Activated CD4-positive, alpha-beta memory T cell treated with anti-CD3 and anti-CD28 coated beads for 36 hours (primary cell): Measurements from ENCODE around the gene C2orf81. TPM values are rescaled to one million over a fixed set of nuclear protein-coding genes. Genes with fewer than 3 reads are reported as not detected.
"Not testable (repeated sequence)": the region's sequence is repeated elsewhere in the genome, so short reads cannot be mapped to it uniquely, and the experiment has no call there.

Experiments used
- CTCF ChIA-PET: fragments of 350-600 bp; sonication (Branson Sonifier 250); formaldehyde crosslinking; loops from one replicate; lab custom pipeline; 2021; ENCODE audit warnings: antibody characterized with exemption, inconsistent platforms; lab: Charles Lee
- POLR2A ChIA-PET: fragments of 350-600 bp; sonication (Branson Sonifier 250); formaldehyde crosslinking; loops from one replicate; lab custom pipeline; 2021; ENCODE audit warnings: antibody characterized with exemption; lab: Charles Lee
- DNase-seq: peaks from one replicate; pipeline ENCODE4 v3.0.0-alpha.2; 2020
- H3K27ac Mint-ChIP-seq: one replicate; pipeline ENCODE4 v1.8.0; 2021; ENCODE audit warnings: mixed read lengths
- H3K27me3 Mint-ChIP-seq: one replicate; pipeline ENCODE4 v1.8.0; 2021; ENCODE audit warnings: mixed read lengths
- H3K36me3 Mint-ChIP-seq: one replicate; pipeline ENCODE4 v1.8.0; 2021; ENCODE audit warnings: mixed read lengths
- H3K4me1 Mint-ChIP-seq: one replicate; pipeline ENCODE4 v1.8.0; 2021; ENCODE audit warnings: low read depth, mixed read lengths
- H3K4me3 Mint-ChIP-seq: one replicate; pipeline ENCODE4 v1.8.0; 2021; ENCODE audit warnings: mild to moderate bottlenecking, mixed read lengths
- H3K9me3 Mint-ChIP-seq: one replicate; pipeline ENCODE4 v1.8.0; 2021; ENCODE audit warnings: mixed read lengths
- intact Hi-C: fragments of 100-400 bp; cut with micrococcal nuclease; formaldehyde crosslinking; loops from one replicate; pipeline ENCODE4 v1.15.1; 2023
- total RNA-seq, 2 experiments: library from RNA; stranded (reverse); gene quantifications; one replicate each; pipeline ENCODE4 v1.2.3, GENCODE V29; 2021

C2orf81 gene
- total RNA-seq, 2 experiments from 2014 or later, result 2.4 to 2.8 TPM

GRCh38 chr2:74430502-74430901, 9.1 kb upstream of the C2orf81 start:
- DNase-seq, result no peak
- Mint-ChIP-seq H3K27me3 (no peaks in the 10 kb centered on the region), H3K4me3 (no peak overlapping the region), H3K36me3 (peaks cover 8% of the 10 kb centered on the region), H3K4me1 (no peaks in the 10 kb centered on the region), H3K9me3 (no peaks in the 10 kb centered on the region), H3K27ac (no peak overlapping the region)
- CTCF ChIA-PET, result no interaction called here
- POLR2A ChIA-PET, result interaction anchor here (1.3 kb wide), 1 partner anchor 10 kb away, joined by 3 read pairs; no protein-coding TSS in a partner anchor
- intact Hi-C loops, result no loop called here

GRCh38 chr2:74429487-74430451, 8.3 kb upstream of the C2orf81 start:
- Mint-ChIP-seq H3K36me3 (peaks cover 14% of the 10 kb centered on the region), H3K9me3 (no peaks in the 10 kb centered on the region), H3K4me1 (no peaks in the 10 kb centered on the region), H3K27ac (no peak overlapping the region), H3K4me3 (no peak overlapping the region), H3K27me3 (no peaks in the 10 kb centered on the region)
- intact Hi-C loops, result no loop called here
- CTCF ChIA-PET, result no interaction called here
- DNase-seq, result no peak
- POLR2A ChIA-PET, result interaction anchor here (0.5 kb wide), 1 partner anchor 201 kb away, joined by 3 read pairs; no protein-coding TSS in a partner anchor

GRCh38 chr2:74428675-74429074, 7.3 kb upstream of the C2orf81 start:
- Mint-ChIP-seq H3K4me3 (no peak overlapping the region), H3K36me3 (peaks cover 14% of the 10 kb centered on the region), H3K9me3 (no peaks in the 10 kb centered on the region), H3K27me3 (no peaks in the 10 kb centered on the region), H3K4me1 (no peaks in the 10 kb centered on the region), H3K27ac (no peak overlapping the region)
- no peak for DNase-seq
- POLR2A ChIA-PET, result no interaction called here
- intact Hi-C loops, result no loop called here
- CTCF ChIA-PET, result no interaction called here

- no peaks in the 10 kb centered on the region for H3K27me3 Mint-ChIP-seq
- ChIA-PET CTCF (no interaction called here), POLR2A (no interaction called here)
- H3K4me3 Mint-ChIP-seq, result no peak overlapping the region
- peaks cover 14% of the 10 kb centered on the region for H3K36me3 Mint-ChIP-seq
- DNase-seq, result no peak
- intact Hi-C loops, result no loop called here
- H3K9me3 Mint-ChIP-seq, result no peaks in the 10 kb centered on the region
- peaks cover 8% of the 10 kb centered on the region for H3K4me1 Mint-ChIP-seq
- H3K27ac Mint-ChIP-seq, result peak overlapping the region; percentile 5
Measured at GRCh38 chr2:74427551-74427950, 6.1 kb upstream of the C2orf81 start.

- ChIA-PET POLR2A (no interaction called here), CTCF (no interaction called here)
- peaks cover 14% of the 10 kb centered on the region for H3K36me3 Mint-ChIP-seq
- intact Hi-C loops, result no loop called here
- DNase-seq, result no peak
- peaks cover 11% of the 10 kb centered on the region for H3K4me1 Mint-ChIP-seq
- no peaks in the 10 kb centered on the region for H3K9me3 Mint-ChIP-seq
- no peak overlapping the region for H3K27ac Mint-ChIP-seq
- no peak overlapping the region for H3K4me3 Mint-ChIP-seq
- H3K27me3 Mint-ChIP-seq, result no peaks in the 10 kb centered on the region
Measured at GRCh38 chr2:74426181-74426758, 4.9 kb upstream of the C2orf81 start.

- no peaks in the 10 kb centered on the region for H3K27me3 Mint-ChIP-seq
- no peak overlapping the region for H3K27ac Mint-ChIP-seq
- POLR2A ChIA-PET, result no interaction called here
- no peak for DNase-seq
- H3K36me3 Mint-ChIP-seq, result peaks cover 14% of the 10 kb centered on the region
- peaks cover 16% of the 10 kb centered on the region for H3K4me1 Mint-ChIP-seq
- CTCF ChIA-PET, result no interaction called here
- no peak overlapping the region for H3K4me3 Mint-ChIP-seq
- intact Hi-C loops, result no loop called here
- no peaks in the 10 kb centered on the region for H3K9me3 Mint-ChIP-seq
Measured at GRCh38 chr2:74425523-74425922, 4.1 kb upstream of the C2orf81 start.

GRCh38 chr2:74424995-74425406, 3.6 kb upstream of the C2orf81 start:
- ChIA-PET CTCF (no interaction called here), POLR2A (no interaction called here)
- no peak overlapping the region for H3K27ac Mint-ChIP-seq
- peaks cover 21% of the 10 kb centered on the region for H3K4me1 Mint-ChIP-seq
- no peak for DNase-seq
- no peaks in the 10 kb centered on the region for H3K9me3 Mint-ChIP-seq
- no peak overlapping the region for H3K4me3 Mint-ChIP-seq
- H3K27me3 Mint-ChIP-seq, result no peaks in the 10 kb centered on the region
- peaks cover 14% of the 10 kb centered on the region for H3K36me3 Mint-ChIP-seq
- intact Hi-C loops, result no loop called here

GRCh38 chr2:74424139-74424992, 2.9 kb upstream of the C2orf81 start:
- Mint-ChIP-seq H3K4me3 (no peak overlapping the region), H3K27me3 (no peaks in the 10 kb centered on the region), H3K36me3 (peaks cover 14% of the 10 kb centered on the region), H3K27ac (no peak overlapping the region), H3K9me3 (no peaks in the 10 kb centered on the region), H3K4me1 (peaks cover 21% of the 10 kb centered on the region)
- intact Hi-C loops, result no loop called here
- POLR2A ChIA-PET, result no interaction called here
- CTCF ChIA-PET, result interaction anchor here (1.0 kb wide), 1 partner anchor 16 kb away, joined by 3 read pairs; no protein-coding TSS in a partner anchor
- no peak for DNase-seq

GRCh38 chr2:74423231-74424095, 2.0 kb upstream of the C2orf81 start:
- Mint-ChIP-seq H3K27ac (no peak overlapping the region), H3K27me3 (no peaks in the 10 kb centered on the region), H3K9me3 (no peaks in the 10 kb centered on the region), H3K4me1 (peaks cover 21% of the 10 kb centered on the region), H3K36me3 (peaks cover 14% of the 10 kb centered on the region), H3K4me3 (peak overlapping the region; percentile 95)
- no peak for DNase-seq
- ChIA-PET CTCF (interaction anchor here (1.0 kb wide), 1 partner anchor 17 kb away, joined by 3 read pairs; no protein-coding TSS in a partner anchor), POLR2A (interaction anchor here (3.4 kb wide), 1 partner anchor 31 kb away, joined by 10 read pairs; the partner anchor contains the start of gene INO80B)
- intact Hi-C loops, result no loop called here

- Mint-ChIP-seq H3K27ac (peak overlapping the region; percentile 92), H3K4me1 (peaks cover 21% of the 10 kb centered on the region), H3K4me3 (peak overlapping the region; percentile 95)
- POLR2A ChIA-PET, result interaction anchor here (0.6 to 3.4 kb wide), 7 partner anchors 10 to 52 kb away, joined by 3 to 10 read pairs (median 3); partner anchors contain the start of genes INO80B, MOGS, MRPL53 and WBP1
- CTCF ChIA-PET, result interaction anchor here (1.6 to 2.3 kb wide), 4 partner anchors 26 to 62 kb away, joined by 5 to 10 read pairs (median 8); partner anchors contain the start of genes CCDC142, INO80B and TTC31
- not testable (repeated sequence) for H3K9me3 Mint-ChIP-seq, H3K36me3 Mint-ChIP-seq, H3K27me3 Mint-ChIP-seq, DNase-seq
- intact Hi-C loops, result loop anchor here (1.0 kb wide), 1 partner anchor 34 kb away; no protein-coding TSS in a partner anchor
Measured at GRCh38 chr2:74420443-74421103, 846 bp downstream of the C2orf81 start.
